Tibial nerve (tissue), 4 donors: ENCODE measurements around the gene SIPA1. TPM values are rescaled to one million over a fixed set of nuclear protein-coding genes. Genes with fewer than 3 reads are reported as not detected.

Experiments used
- DNase-seq, 2 donors: peaks; one replicate each; pipeline ENCODE4 v3.0.0-alpha.2; 2019; ENCODE audit warnings: low spot score in 2 of 2
- H3K27ac ChIP-seq, 4 donors: fragments of 200-600 bp; sonication (generic) in 3 of 4; one replicate each; pipeline ENCODE4 v1.5.1; 2017 to 2019; ENCODE audit warnings: mild to moderate bottlenecking in 1 of 4
- H3K27me3 ChIP-seq, 2 donors: fragments of 200-600 bp; sonication (generic) in 1 of 2; one replicate each; pipeline versions ENCODE4 v1.5.1 to v1.6.0; 2017 to 2019
- H3K36me3 ChIP-seq, 3 donors: fragments of 200-600 bp; sonication (generic); one replicate each; pipeline ENCODE4 v1.5.1; 2018 to 2019
- H3K4me1 ChIP-seq, 4 donors: fragments of 200-600 bp; sonication (generic) in 3 of 4; one replicate each; pipeline ENCODE4 v1.5.1; 2017 to 2019
- H3K4me3 ChIP-seq, 4 donors: fragments of 200-600 bp; sonication (generic) in 3 of 4; one replicate each; pipeline ENCODE4 v1.5.1; 2017 to 2019; ENCODE audit warnings: mild to moderate bottlenecking in 1 of 4, moderate library complexity in 1 of 4
- H3K9me3 ChIP-seq, 4 donors: fragments of 200-600 bp; sonication (generic) in 3 of 4; one replicate each; pipeline ENCODE4 v1.5.1; 2017 to 2019
- EP300 ChIP-seq, 2 donors: sonication (generic); formaldehyde crosslinking; IDR thresholded peaks; one replicate each; pipeline ENCODE4 v1.6.1; 2017; ENCODE audit warnings: antibody characterized with exemption in 2 of 2, mild to moderate bottlenecking in 1 of 2
- POLR2A ChIP-seq, 2 donors: fragments of 450-650 bp; IDR thresholded peaks; one replicate each; pipeline ENCODE4 v1.6.1; 2017; ENCODE audit warnings: antibody characterized with exemption in 2 of 2, mild to moderate bottlenecking in 2 of 2, moderate library complexity in 2 of 2
- WGBS, 2 donors: methylation state at CpG; one replicate each; pipeline ENCODE4 v1.1.5; 2018; 5-methylcytosine and 5-hydroxymethylcytosine counted together
- total RNA-seq, 4 donors: library from RNA; depleted of rRNA; stranded (reverse); fragments of >200 nt; gene quantifications; one replicate each; pipeline ENCODE4 v1.1.0, GENCODE V29; 2016
- TF ChIP-seq, protein P1 (sequence below), 5 experiments: fragments of 200-600 bp in 3 of 5; fragments of 450-650 bp in 2 of 5; sonication (generic) in 3 of 5; IDR thresholded peaks; one replicate each; pipeline ENCODE4 v1.5.1; 2016 to 2019; ENCODE audit warnings: antibody characterized with exemption in 5 of 5, mild to moderate bottlenecking in 3 of 5, moderate library complexity in 2 of 5

Gene SIPA1
- total RNA-seq, 4 donors from 2014 or later = 50.2 to 103 (median 65.0) TPM

DNA sequence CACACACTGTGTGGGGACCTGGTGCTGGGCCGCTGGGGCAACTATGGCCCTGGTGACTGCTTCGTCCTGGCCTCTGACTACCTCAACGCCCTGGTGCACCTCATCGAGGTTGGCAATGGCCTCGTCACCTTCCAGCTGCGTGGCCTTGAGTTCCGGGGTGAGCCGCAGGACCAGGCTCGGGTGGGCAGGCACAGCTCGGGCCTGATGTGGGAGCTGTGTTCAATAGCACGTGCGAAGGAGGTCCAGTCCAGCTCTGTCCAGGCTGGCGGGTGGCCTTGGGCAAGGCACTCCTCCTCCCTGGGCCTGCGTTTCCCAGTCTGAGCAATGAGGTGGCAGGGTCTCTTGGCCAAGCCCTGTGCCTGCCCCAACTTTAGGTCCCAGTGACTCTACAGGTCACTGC lies 8.3 kb upstream of the SIPA1 start:
- no peak for DNase-seq
- Histone ChIP-seq H3K9me3 (no peaks in the 10 kb centered on the region), H3K27me3 (no peaks in the 10 kb centered on the region), H3K4me3 (no peak overlapping the region), H3K36me3 (peaks cover 15 to 100% (median 35%) of the 10 kb centered on the region in 3 donors), H3K27ac (no peak overlapping the region), H3K4me1 (peaks cover 0 to 10% (median 2%) of the 10 kb centered on the region in 4 donors)
- no peak for TF ChIP-seq EP300 (IDR thresholded peaks at IDR 0.05)
- no peak for TF ChIP-seq POLR2A (IDR thresholded peaks at IDR 0.05)
- TF ChIP-seq, protein P1, sequence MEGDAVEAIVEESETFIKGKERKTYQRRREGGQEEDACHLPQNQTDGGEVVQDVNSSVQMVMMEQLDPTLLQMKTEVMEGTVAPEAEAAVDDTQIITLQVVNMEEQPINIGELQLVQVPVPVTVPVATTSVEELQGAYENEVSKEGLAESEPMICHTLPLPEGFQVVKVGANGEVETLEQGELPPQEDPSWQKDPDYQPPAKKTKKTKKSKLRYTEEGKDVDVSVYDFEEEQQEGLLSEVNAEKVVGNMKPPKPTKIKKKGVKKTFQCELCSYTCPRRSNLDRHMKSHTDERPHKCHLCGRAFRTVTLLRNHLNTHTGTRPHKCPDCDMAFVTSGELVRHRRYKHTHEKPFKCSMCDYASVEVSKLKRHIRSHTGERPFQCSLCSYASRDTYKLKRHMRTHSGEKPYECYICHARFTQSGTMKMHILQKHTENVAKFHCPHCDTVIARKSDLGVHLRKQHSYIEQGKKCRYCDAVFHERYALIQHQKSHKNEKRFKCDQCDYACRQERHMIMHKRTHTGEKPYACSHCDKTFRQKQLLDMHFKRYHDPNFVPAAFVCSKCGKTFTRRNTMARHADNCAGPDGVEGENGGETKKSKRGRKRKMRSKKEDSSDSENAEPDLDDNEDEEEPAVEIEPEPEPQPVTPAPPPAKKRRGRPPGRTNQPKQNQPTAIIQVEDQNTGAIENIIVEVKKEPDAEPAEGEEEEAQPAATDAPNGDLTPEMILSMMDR (IDR thresholded peaks at IDR 0.05) = no peak
- WGBS, 2 donors = 94 to 95% methylated on average over 14 of the region's 14 CpGs

GRCh38 chr11:65630215-65630614 lies 7.7 kb upstream of the SIPA1 start:
- H3K36me3 ChIP-seq = peaks cover 15 to 100% (median 36%) of the 10 kb centered on the region in 3 donors

GRCh38 chr11:65633390-65634108 lies 4.4 kb upstream of the SIPA1 start:
- H3K27ac ChIP-seq = no peak overlapping the region
- TF ChIP-seq EP300 (IDR thresholded peaks at IDR 0.05) = no peak
- no peak for TF ChIP-seq POLR2A (IDR thresholded peaks at IDR 0.05)
- TF ChIP-seq, protein P1 (IDR thresholded peaks at IDR 0.05) = no peak
- H3K4me3 ChIP-seq = no peak overlapping the region
- WGBS, 2 donors = 87 to 88% methylated on average over 18 to 19 of the region's 20 CpGs
- H3K4me1 ChIP-seq = peaks cover 0 to 20% (median 11%) of the 10 kb centered on the region in 4 donors
- DNase-seq = no peak
- no peaks in the 10 kb centered on the region for H3K9me3 ChIP-seq
- no peaks in the 10 kb centered on the region for H3K27me3 ChIP-seq
- peaks cover 9 to 86% (median 23%) of the 10 kb centered on the region in 3 donors for H3K36me3 ChIP-seq

More at GRCh38 chr11:65630215-65630614, 7.7 kb upstream of the SIPA1 start:
- WGBS, 2 donors = 88 to 91% methylated on average over 10 to 11 of the region's 11 CpGs
- Histone ChIP-seq H3K27me3 (no peaks in the 10 kb centered on the region), H3K9me3 (no peaks in the 10 kb centered on the region), H3K4me1 (peaks cover 0 to 10% (median 2%) of the 10 kb centered on the region in 4 donors), H3K4me3 (no peak overlapping the region), H3K27ac (no peak overlapping the region)
- TF ChIP-seq, protein P1 (IDR thresholded peaks at IDR 0.05) = no peak
- TF ChIP-seq EP300 (IDR thresholded peaks at IDR 0.05) (no peak), POLR2A (IDR thresholded peaks at IDR 0.05) (no peak)
- no peak for DNase-seq

- WGBS, 2 donors = 89 to 90% methylated on average over 14 of the region's 14 CpGs
- DNase-seq = no peak
- H3K27me3 ChIP-seq = no peaks in the 10 kb centered on the region
- no peak for TF ChIP-seq EP300 (IDR thresholded peaks at IDR 0.05)
- TF ChIP-seq, protein P1 (IDR thresholded peaks at IDR 0.05) = no peak
- TF ChIP-seq POLR2A (IDR thresholded peaks at IDR 0.05) = no peak
- H3K27ac ChIP-seq = no peak overlapping the region
- no peaks in the 10 kb centered on the region for H3K9me3 ChIP-seq
- no peak overlapping the region for H3K4me3 ChIP-seq
- H3K36me3 ChIP-seq = peaks cover 7 to 81% (median 23%) of the 10 kb centered on the region in 3 donors
- H3K4me1 ChIP-seq = peaks cover 0 to 25% (median 15%) of the 10 kb centered on the region in 4 donors
Observed at GRCh38 chr11:65634109-65634436, 3.8 kb upstream of the SIPA1 start.

- Histone ChIP-seq H3K27ac (no peak overlapping the region), H3K4me1 (peaks cover 0 to 28% (median 19%) of the 10 kb centered on the region in 4 donors), H3K27me3 (no peaks in the 10 kb centered on the region), H3K9me3 (no peaks in the 10 kb centered on the region), H3K4me3 (no peak overlapping the region), H3K36me3 (peaks cover 4 to 77% (median 23%) of the 10 kb centered on the region in 3 donors)
- no peak for DNase-seq
- TF ChIP-seq EP300 (IDR thresholded peaks at IDR 0.05) = no peak
- TF ChIP-seq, protein P1 (IDR thresholded peaks at IDR 0.05) = no peak
- no peak for TF ChIP-seq POLR2A (IDR thresholded peaks at IDR 0.05)
- 87% methylated on average over 10 to 11 of the region's 11 CpGs for WGBS, 2 donors
Observed at GRCh38 chr11:65634440-65634839, 3.5 kb upstream of the SIPA1 start.
